H9 (cell line): ENCODE results near the gene SUCLG1. TPM values are rescaled to one million over a fixed set of nuclear protein-coding genes. Genes with fewer than 3 reads are reported as not detected.

Source experiments
- DNase-seq: peaks from one replicate; pipeline ENCODE4 v3.0.0-alpha.2; 2017
- H2AFZ ChIP-seq: one replicate; pipeline ENCODE4 v1.6.1; 2013; ENCODE audit warnings: mild to moderate bottlenecking, low read length, control low read depth, moderate library complexity
- H2AK5ac ChIP-seq: 2 replicates; pipeline ENCODE4 v1.6.1; 2013; ENCODE audit warnings: low read length, control low read depth, mixed read lengths; ENCODE audit not compliant: insufficient read length
- H2BK120ac ChIP-seq: one replicate; pipeline ENCODE4 v1.6.1; 2013; ENCODE audit warnings: low read depth, mild to moderate bottlenecking, low read length, control low read depth, inconsistent platforms; ENCODE audit not compliant: poor library complexity, severe bottlenecking
- H2BK12ac ChIP-seq: 2 replicates; pipeline ENCODE4 v1.6.1; 2013; ENCODE audit warnings: low read length, control low read depth, mixed read lengths, low read depth; ENCODE audit not compliant: insufficient read length
- H2BK15ac ChIP-seq: 2 replicates; pipeline ENCODE4 v1.6.1; 2013; ENCODE audit warnings: low read depth, low read length, control low read depth
- H2BK20ac ChIP-seq: one replicate; pipeline ENCODE4 v1.6.1; 2013; ENCODE audit warnings: low read depth, mild to moderate bottlenecking, low read length, control low read depth, inconsistent platforms; ENCODE audit not compliant: poor library complexity, severe bottlenecking
- H2BK5ac ChIP-seq: 2 replicates; pipeline ENCODE4 v1.6.1; 2013; ENCODE audit warnings: low read length, control low read depth, mixed read lengths; ENCODE audit not compliant: insufficient read length
- H3K14ac ChIP-seq: 2 replicates; pipeline ENCODE4 v1.6.1; 2013; ENCODE audit warnings: low read length, control low read depth; ENCODE audit not compliant: insufficient read depth
- H3K18ac ChIP-seq: 2 replicates; pipeline ENCODE4 v1.6.1; 2013; ENCODE audit warnings: low read depth, mild to moderate bottlenecking, mixed read lengths, low read length, control low read depth; ENCODE audit not compliant: insufficient read length
- H3K23ac ChIP-seq: 2 replicates; pipeline ENCODE4 v1.6.1; 2013; ENCODE audit warnings: low read length, control low read depth, mixed read lengths, low read depth; ENCODE audit not compliant: insufficient read length
- H3K23me2 ChIP-seq: 2 replicates; pipeline ENCODE4 v1.6.1; 2013; ENCODE audit warnings: low read depth, mild to moderate bottlenecking, mixed read lengths, low read length, control low read depth; ENCODE audit not compliant: insufficient read length, poor library complexity, severe bottlenecking
- H3K27ac ChIP-seq: 2 replicates; pipeline ENCODE4 v1.5.1; 2013; ENCODE audit warnings: low read length, control low read depth, mixed read lengths, low read depth; ENCODE audit not compliant: insufficient read length
- H3K27me3 ChIP-seq: 2 replicates; pipeline ENCODE4 v1.6.1; 2013; ENCODE audit warnings: low read length, control low read depth, inconsistent platforms; ENCODE audit not compliant: insufficient read depth
- H3K4ac ChIP-seq: 2 replicates; pipeline ENCODE4 v1.6.1; 2013; ENCODE audit warnings: low read depth, mild to moderate bottlenecking, control low read depth, inconsistent platforms, low read length, moderate library complexity
- H3K4me1 ChIP-seq: 2 replicates; pipeline ENCODE4 v1.6.1; 2013; ENCODE audit warnings: low read length, control low read depth, inconsistent platforms; ENCODE audit not compliant: insufficient read depth
- H3K4me2 ChIP-seq: 2 replicates; pipeline ENCODE4 v1.6.1; 2013; ENCODE audit warnings: low read length, control low read depth, mixed read lengths; ENCODE audit not compliant: insufficient read length, insufficient read depth
- H3K56ac ChIP-seq: 2 replicates; pipeline ENCODE4 v1.6.1; 2013; ENCODE audit warnings: low read depth, mild to moderate bottlenecking, mixed read lengths, low read length, control low read depth; ENCODE audit not compliant: insufficient read length
- H3K79me1 ChIP-seq: 2 replicates; pipeline ENCODE4 v1.6.1; 2013; ENCODE audit warnings: low read depth, mild to moderate bottlenecking, moderate library complexity, low read length, control low read depth, inconsistent platforms; ENCODE audit not compliant: insufficient read depth, poor library complexity, severe bottlenecking
- H3K79me2 ChIP-seq: 2 replicates; pipeline ENCODE4 v1.6.1; 2013; ENCODE audit warnings: low read length, control low read depth, inconsistent platforms; ENCODE audit not compliant: insufficient read depth
- H3K9ac ChIP-seq: 2 replicates; pipeline ENCODE4 v1.6.1; 2013; ENCODE audit warnings: low read length, control low read depth, mixed read lengths; ENCODE audit not compliant: insufficient read length; ENCODE audit errors: extremely low read depth
- H3K9me3 ChIP-seq: one replicate; pipeline ENCODE4 v1.6.1; 2013; ENCODE audit warnings: low read depth, low read length, inconsistent platforms; ENCODE audit not compliant: control insufficient read depth
- H3T11ph ChIP-seq: one replicate; pipeline ENCODE4 v1.6.1; 2013; ENCODE audit warnings: mild to moderate bottlenecking, low read length, control low read depth, inconsistent platforms
- H4K20me1 ChIP-seq: one replicate; pipeline ENCODE4 v1.6.1; 2013; ENCODE audit not compliant: control insufficient read depth, insufficient read length, insufficient read depth
- H4K5ac ChIP-seq: 2 replicates; pipeline ENCODE4 v1.6.1; 2013; ENCODE audit warnings: low read depth, mild to moderate bottlenecking, mixed read lengths, low read length, control low read depth; ENCODE audit not compliant: insufficient read length
- H4K8ac ChIP-seq: replicated peaks from 2 replicates; pipeline ENCODE4 v1.6.1; 2013; ENCODE audit warnings: low read length, control low read depth, mixed read lengths, low read depth; ENCODE audit not compliant: insufficient read length
- H4K91ac ChIP-seq: 2 replicates; pipeline ENCODE4 v1.6.1; 2013; ENCODE audit warnings: low read depth, mild to moderate bottlenecking, moderate library complexity, mixed read lengths, low read length, control low read depth; ENCODE audit not compliant: insufficient read length
- H3K27ac Mint-ChIP-seq, 3 experiments: 2 replicates in 2 of 3; 3 replicates in 1 of 3; pipeline ENCODE4 v1.8.0; 2020 to 2021; ENCODE audit warnings: mixed read lengths in 3 of 3, mild to moderate bottlenecking in 1 of 3, moderate library complexity in 1 of 3
- H3K27me3 Mint-ChIP-seq: 2 replicates; pipeline ENCODE4 v1.8.0; 2021; ENCODE audit warnings: low read depth, mild to moderate bottlenecking, moderate library complexity, mixed read lengths
- H3K36me3 Mint-ChIP-seq, 3 experiments: 2 replicates in 2 of 3; 3 replicates in 1 of 3; pipeline ENCODE4 v1.8.0; 2020 to 2021; ENCODE audit warnings: low read depth in 3 of 3, mixed read lengths in 3 of 3; ENCODE audit not compliant: insufficient read depth in 1 of 3
- H3K4me1 Mint-ChIP-seq, 2 experiments: 2 replicates each; pipeline ENCODE4 v1.8.0; 2020; ENCODE audit warnings: mixed read lengths in 2 of 2
- H3K4me3 Mint-ChIP-seq, 2 experiments: 2 replicates in 1 of 2; 3 replicates in 1 of 2; pipeline ENCODE4 v1.8.0; 2020 to 2021; ENCODE audit warnings: mild to moderate bottlenecking in 2 of 2, mixed read lengths in 2 of 2, moderate library complexity in 1 of 2
- H3K9me3 Mint-ChIP-seq, 2 experiments: 2 replicates in 1 of 2; 3 replicates in 1 of 2; pipeline ENCODE4 v1.8.0; 2020; ENCODE audit warnings: mild to moderate bottlenecking in 2 of 2, mixed read lengths in 2 of 2, moderate library complexity in 1 of 2
- CTCF ChIP-seq: fragments of 200-600 bp; sonication (generic); conservative IDR thresholded peaks from 3 replicates; pipeline ENCODE4 v1.8.0; 2021; ENCODE audit warnings: antibody characterized with exemption, mild to moderate bottlenecking
- WGBS: extraction: QIAGEN DNeasy Blood & Tissue Kit; methylation state at CpG from one replicate; pipeline ENCODE4 v1.1.7; 2013; ENCODE audit warnings: missing lambda C conversion rate, low lambda C conversion rate, mixed read lengths; ENCODE audit not compliant: insufficient read length; ENCODE audit errors: extremely low coverage; 5-methylcytosine and 5-hydroxymethylcytosine counted together
- total RNA-seq: library from RNA; stranded (reverse); gene quantifications from 2 replicates; pipeline ENCODE4 v1.2.1, GENCODE V29; 2021

SUCLG1 gene
- total RNA-seq, 1 experiment from 2014 or later: 40.0 TPM

GRCh38 chr2:84442888-84443287 lies 16.2 kb downstream of the SUCLG1 start:
- Histone ChIP-seq H3K18ac (no peak overlapping the region), H3K9me3 (no peaks in the 10 kb centered on the region), H2BK20ac (no peak overlapping the region), H4K91ac (no peak overlapping the region), H3K56ac (no peak overlapping the region), H4K20me1 (no peaks in the 10 kb centered on the region), H2BK5ac (no peak overlapping the region), H2AFZ (no peak overlapping the region), H3K23ac (no peak overlapping the region), H3K9ac (no peak overlapping the region), H3K79me2 (no peaks in the 10 kb centered on the region), H3K27me3 (no peaks in the 10 kb centered on the region), H3K4me1 (no peaks in the 10 kb centered on the region), H2AK5ac (no peak overlapping the region), H3K4me2 (no peak overlapping the region), H3K4ac (no peak overlapping the region), H4K5ac (no peak overlapping the region), H3T11ph (no peak overlapping the region), H3K79me1 (no peaks in the 10 kb centered on the region), H2BK120ac (no peak overlapping the region), H2BK12ac (no peak overlapping the region), H4K8ac (no peak overlapping the region), H2BK15ac (no peak overlapping the region), H3K23me2 (no peaks in the 10 kb centered on the region), H3K14ac (no peak overlapping the region), H3K27ac (no peak overlapping the region)
- no CpG with 5 or more reads among the region's 3 CpGs for WGBS
- no peak for TF ChIP-seq CTCF
- H3K27ac Mint-ChIP-seq: no peak overlapping the region
- H3K36me3 Mint-ChIP-seq: peaks cover 26 to 74% (median 37%) of the 10 kb centered on the region in 3 experiments
- no peak overlapping the region for H3K4me3 Mint-ChIP-seq
- H3K9me3 Mint-ChIP-seq: peaks cover 0 to 4% of the 10 kb centered on the region in 2 experiments; a peak in 1 of 5 replicates
- H3K27me3 Mint-ChIP-seq: no peaks in the 10 kb centered on the region
- no peaks in the 10 kb centered on the region for H3K4me1 Mint-ChIP-seq
- no peak for DNase-seq
